Suprapubic skin (tissue), 4 donors: ENCODE results near the gene TMEM187.

Experiments used
- CTCF ChIP-seq, 2 donors: fragments of 200-600 bp in 1 of 2; fragments of 450-650 bp in 1 of 2; sonication (generic) in 1 of 2; IDR thresholded peaks; one replicate each; pipeline ENCODE4 v1.5.1; 2016 to 2019; ENCODE audit warnings: antibody characterized with exemption in 2 of 2, mild to moderate bottlenecking in 1 of 2, moderate library complexity in 1 of 2
- EP300 ChIP-seq: sonication (generic); formaldehyde crosslinking; IDR thresholded peaks from one replicate; pipeline ENCODE4 v1.6.1; 2017; ENCODE audit warnings: antibody characterized with exemption
- POLR2A ChIP-seq, 2 donors: fragments of 450-650 bp; IDR thresholded peaks; one replicate each; pipeline ENCODE4 v1.6.1; 2017; ENCODE audit warnings: antibody characterized with exemption in 2 of 2, mild to moderate bottlenecking in 2 of 2, moderate library complexity in 2 of 2
- POLR2AphosphoS5 ChIP-seq, 3 donors: sonication (generic); formaldehyde crosslinking; IDR thresholded peaks; one replicate each; pipeline ENCODE4 v1.6.1; 2017; ENCODE audit warnings: antibody characterized with exemption in 3 of 3

GRCh38 chrX:154032160-154032559 is 59.6 kb downstream of the TMEM187 start:
- TF ChIP-seq CTCF (IDR thresholded peaks at IDR 0.05) (no peak), EP300 (no peak), POLR2A (IDR thresholded peaks at IDR 0.05) (no peak), POLR2AphosphoS5 (IDR thresholded peaks at IDR 0.05) (no peak)
